ENCODE data around the gene FYB1. TPM values are rescaled to one million over a fixed set of nuclear protein-coding genes. Genes with fewer than 3 reads are reported as not detected.

FYB1 gene
- total and polyA plus RNA-seq, 2 donors (not counting 1 experiment from before 2014, with no cell fraction given), result not detected

- Histone ChIP-seq H3K9ac (ENCODE audit: insufficient read depth, low read length) (no peak overlapping the region), H3K27ac (ENCODE audit: insufficient read depth, low read length) (no peak overlapping the region), H3K4me1 (ENCODE audit: control insufficient read depth, extremely low read depth, insufficient read depth, low read length) (no peaks in the 10 kb centered on the region), H3K79me2 (ENCODE audit: control insufficient read depth, insufficient read depth, low read length) (no peaks in the 10 kb centered on the region), H3K27me3 (ENCODE audit: control insufficient read depth, insufficient read depth, low read length) (peaks cover 2% of the 10 kb centered on the region), H4K20me1 (ENCODE audit: control insufficient read depth, extremely low read depth, insufficient read depth, low read length) (no peaks in the 10 kb centered on the region), H3K4me2 (ENCODE audit: extremely low read depth, insufficient read depth, low read length) (no peak overlapping the region), H3K36me3 (ENCODE audit: control insufficient read depth, insufficient read depth, low read length) (no peaks in the 10 kb centered on the region), H3K4me3 (replicated peaks in 1 of 4; ENCODE audit: control extremely low read depth in 1 of 4, insufficient read depth in 1 of 4, low read depth in 3 of 4, low read length in 4 of 4) (no peak overlapping the region), H2AFZ (ENCODE audit: low read length) (no peak overlapping the region), H3K9me3 (ENCODE audit: control insufficient read depth, insufficient read depth, low read depth, low read length) (no peaks in the 10 kb centered on the region)
- TF ChIP-seq CTCF (conservative IDR thresholded peaks at IDR 0.05 in 1 of 2, IDR thresholded peaks at IDR 0.05 in 1 of 2; ENCODE audit: low read depth in 1 of 2, low read length in 2 of 2) (no peak), EZH2 (IDR thresholded peaks at IDR 0.05; ENCODE audit: low read length, missing control alignments) (no peak)
- DNase-seq (ENCODE audit: low read depth in 2 of 2), result no peak
Observed at GRCh38 chr5:39178861-39179260, 40.5 kb downstream of the FYB1 start.

GRCh38 chr5:39178171-39178570, 41.2 kb downstream of the FYB1 start:
- TF ChIP-seq EZH2 (IDR thresholded peaks at IDR 0.05; ENCODE audit: low read length, missing control alignments) (no peak), CTCF (conservative IDR thresholded peaks at IDR 0.05 in 1 of 2, IDR thresholded peaks at IDR 0.05 in 1 of 2; ENCODE audit: low read depth in 1 of 2, low read length in 2 of 2) (no peak)
- Histone ChIP-seq H3K79me2 (ENCODE audit: control insufficient read depth, insufficient read depth, low read length) (no peaks in the 10 kb centered on the region), H3K4me1 (ENCODE audit: control insufficient read depth, extremely low read depth, insufficient read depth, low read length) (no peaks in the 10 kb centered on the region), H3K27ac (ENCODE audit: insufficient read depth, low read length) (no peak overlapping the region), H3K27me3 (ENCODE audit: control insufficient read depth, insufficient read depth, low read length) (peaks cover 2% of the 10 kb centered on the region), H3K9ac (ENCODE audit: insufficient read depth, low read length) (no peak overlapping the region), H2AFZ (ENCODE audit: low read length) (no peak overlapping the region), H4K20me1 (ENCODE audit: control insufficient read depth, extremely low read depth, insufficient read depth, low read length) (no peaks in the 10 kb centered on the region), H3K4me3 (replicated peaks in 1 of 4; ENCODE audit: control extremely low read depth in 1 of 4, insufficient read depth in 1 of 4, low read depth in 3 of 4, low read length in 4 of 4) (no peak overlapping the region), H3K36me3 (ENCODE audit: control insufficient read depth, insufficient read depth, low read length) (no peaks in the 10 kb centered on the region), H3K4me2 (ENCODE audit: extremely low read depth, insufficient read depth, low read length) (no peak overlapping the region), H3K9me3 (ENCODE audit: control insufficient read depth, insufficient read depth, low read depth, low read length) (no peaks in the 10 kb centered on the region)
- peak; percentile 6 to 37 for DNase-seq (ENCODE audit: low read depth in 2 of 2)

- Histone ChIP-seq H3K4me2 (ENCODE audit: extremely low read depth, insufficient read depth, low read length) (no peak overlapping the region), H3K9me3 (ENCODE audit: control insufficient read depth, insufficient read depth, low read depth, low read length) (no peaks in the 10 kb centered on the region), H3K27me3 (ENCODE audit: control insufficient read depth, insufficient read depth, low read length) (peaks cover 2% of the 10 kb centered on the region), H2AFZ (ENCODE audit: low read length) (no peak overlapping the region), H3K79me2 (ENCODE audit: control insufficient read depth, insufficient read depth, low read length) (no peaks in the 10 kb centered on the region), H4K20me1 (ENCODE audit: control insufficient read depth, extremely low read depth, insufficient read depth, low read length) (no peaks in the 10 kb centered on the region), H3K27ac (ENCODE audit: insufficient read depth, low read length) (no peak overlapping the region), H3K4me3 (replicated peaks in 1 of 4; ENCODE audit: control extremely low read depth in 1 of 4, insufficient read depth in 1 of 4, low read depth in 3 of 4, low read length in 4 of 4) (no peak overlapping the region), H3K9ac (ENCODE audit: insufficient read depth, low read length) (no peak overlapping the region), H3K4me1 (ENCODE audit: control insufficient read depth, extremely low read depth, insufficient read depth, low read length) (no peaks in the 10 kb centered on the region), H3K36me3 (ENCODE audit: control insufficient read depth, insufficient read depth, low read length) (no peaks in the 10 kb centered on the region)
- DNase-seq (ENCODE audit: low read depth in 2 of 2), result no peak
- TF ChIP-seq CTCF (conservative IDR thresholded peaks at IDR 0.05 in 1 of 2, IDR thresholded peaks at IDR 0.05 in 1 of 2; ENCODE audit: low read depth in 1 of 2, low read length in 2 of 2) (no peak), EZH2 (IDR thresholded peaks at IDR 0.05; ENCODE audit: low read length, missing control alignments) (no peak)
Observed at GRCh38 chr5:39177631-39177964, 41.8 kb downstream of the FYB1 start.

Measured in fibroblast of lung (primary cell).